UCSD-AML1 (cell line): Measurements from ENCODE around the gene ATP6V0B.

Source experiments
- DNase-seq: peaks from one replicate; lab custom pipeline; 2025; ENCODE audit not compliant: unreplicated experiment; lab: John Stamatoyannopoulos, UW

The ATP6V0B gene

DNA sequence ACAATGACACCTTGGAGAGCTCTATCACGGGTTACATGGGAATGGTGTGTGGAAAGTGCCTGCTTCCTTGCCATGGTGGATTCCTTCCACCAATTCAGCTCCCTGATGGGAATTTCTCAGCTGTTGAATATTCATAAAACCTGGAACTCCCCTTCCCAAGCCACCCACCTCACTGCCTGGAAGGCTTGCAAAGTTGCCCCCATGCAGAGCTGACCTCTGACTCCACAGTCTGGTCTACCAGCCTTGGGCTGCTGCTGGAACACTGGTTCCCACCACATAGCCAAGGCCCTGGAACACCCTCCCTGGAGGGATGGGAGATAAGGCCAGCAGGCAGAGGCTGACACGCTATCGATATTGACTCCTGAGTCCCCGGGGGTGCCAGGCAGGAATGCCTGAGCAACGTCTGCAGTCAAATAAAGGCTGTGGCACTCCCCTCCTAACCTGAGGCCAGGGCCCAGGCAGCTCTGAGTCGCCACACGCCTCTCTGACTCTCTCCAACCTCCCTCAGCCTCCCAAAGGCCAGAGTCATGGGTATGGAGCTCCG, 25.4 kb downstream of the ATP6V0B start:
- no peak for DNase-seq

GRCh38 chr1:44002165-44002564, 27.4 kb downstream of the ATP6V0B start:
- no peak for DNase-seq

DNA sequence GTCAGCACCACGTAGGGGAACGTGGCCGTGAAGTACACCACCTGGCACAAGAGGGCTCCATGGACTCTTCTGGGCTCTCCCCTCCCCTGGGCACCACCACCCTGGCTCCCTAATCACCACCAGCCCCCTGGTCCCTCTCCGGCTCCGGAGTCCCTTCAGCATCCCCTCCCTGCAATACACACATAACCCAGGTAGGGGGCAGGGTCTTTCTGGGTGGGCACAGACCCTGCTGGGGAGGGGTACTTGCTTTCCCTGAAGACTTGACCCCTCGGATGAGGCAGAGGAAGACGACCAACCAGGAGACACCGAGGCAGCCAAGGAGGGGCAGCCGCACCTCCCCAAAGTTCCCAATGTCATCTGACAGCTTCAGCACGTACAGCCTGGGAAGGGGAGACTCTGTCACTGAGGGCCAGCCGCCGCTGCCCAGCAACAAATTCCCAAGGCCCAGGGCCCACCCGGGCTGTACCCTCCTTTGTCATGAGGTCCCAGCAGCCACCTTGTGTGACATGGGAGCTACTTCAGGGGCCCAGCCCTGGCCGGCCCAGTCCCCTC, 27.9 kb downstream of the ATP6V0B start:
- no peak for DNase-seq

- no peak for DNase-seq
These were observed 33.5 kb downstream of the ATP6V0B start for GRCh38 chr1:44008259-44008658.

DNA sequence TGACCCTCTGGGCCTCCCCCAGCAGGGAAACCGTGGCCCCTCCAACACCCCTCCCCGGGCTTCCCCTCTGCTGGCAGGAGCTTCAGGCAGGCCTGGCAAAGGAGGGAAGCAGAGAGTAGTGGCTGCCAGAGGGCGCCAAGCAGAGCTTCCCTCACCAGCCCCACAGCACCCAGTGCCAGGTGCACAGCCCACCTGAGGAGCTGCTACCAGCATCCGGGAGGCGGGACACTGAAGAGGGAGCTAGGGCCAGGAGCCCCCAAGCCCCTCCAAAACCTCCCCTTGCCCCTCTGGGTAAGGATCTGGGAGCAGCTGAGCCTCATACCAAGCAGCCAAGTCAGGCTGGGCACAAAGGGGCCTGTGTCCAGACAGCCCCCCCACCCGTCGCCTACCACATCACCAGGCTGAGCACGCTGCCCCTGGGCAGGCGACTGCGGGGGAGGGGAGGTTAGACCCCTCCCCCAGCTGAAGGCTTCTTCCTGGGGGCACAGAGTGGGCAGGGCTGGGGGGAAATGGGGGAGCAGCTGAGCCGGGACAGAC, 36.2 kb downstream of the ATP6V0B start:
- no peak for DNase-seq

DNA sequence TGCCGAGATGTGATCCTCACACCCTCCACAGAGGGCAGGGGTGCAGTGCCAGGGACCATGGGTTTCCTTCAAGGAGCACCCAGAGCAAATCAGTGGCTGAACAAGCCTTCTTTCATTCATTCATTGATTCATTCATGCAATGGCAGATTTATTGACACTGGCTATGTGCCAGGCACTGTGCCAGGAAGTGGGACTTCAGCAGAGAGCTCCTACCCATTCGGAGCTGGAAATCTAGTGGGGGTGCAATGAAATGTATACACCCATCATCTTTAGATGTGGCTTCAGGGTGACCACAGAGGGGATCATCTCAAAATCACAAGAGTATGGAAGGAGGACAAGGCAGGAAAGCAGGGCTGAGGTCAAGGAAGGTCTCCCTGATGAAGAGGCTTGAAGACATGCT, 37.6 kb downstream of the ATP6V0B start:
- DNase-seq: no peak

GRCh38 chr1:44012941-44013609, 38.3 kb downstream of the ATP6V0B start:
- peak; percentile 64 for DNase-seq

GRCh38 chr1:44013949-44014348, 39.2 kb downstream of the ATP6V0B start:
- DNase-seq: no peak

DNA sequence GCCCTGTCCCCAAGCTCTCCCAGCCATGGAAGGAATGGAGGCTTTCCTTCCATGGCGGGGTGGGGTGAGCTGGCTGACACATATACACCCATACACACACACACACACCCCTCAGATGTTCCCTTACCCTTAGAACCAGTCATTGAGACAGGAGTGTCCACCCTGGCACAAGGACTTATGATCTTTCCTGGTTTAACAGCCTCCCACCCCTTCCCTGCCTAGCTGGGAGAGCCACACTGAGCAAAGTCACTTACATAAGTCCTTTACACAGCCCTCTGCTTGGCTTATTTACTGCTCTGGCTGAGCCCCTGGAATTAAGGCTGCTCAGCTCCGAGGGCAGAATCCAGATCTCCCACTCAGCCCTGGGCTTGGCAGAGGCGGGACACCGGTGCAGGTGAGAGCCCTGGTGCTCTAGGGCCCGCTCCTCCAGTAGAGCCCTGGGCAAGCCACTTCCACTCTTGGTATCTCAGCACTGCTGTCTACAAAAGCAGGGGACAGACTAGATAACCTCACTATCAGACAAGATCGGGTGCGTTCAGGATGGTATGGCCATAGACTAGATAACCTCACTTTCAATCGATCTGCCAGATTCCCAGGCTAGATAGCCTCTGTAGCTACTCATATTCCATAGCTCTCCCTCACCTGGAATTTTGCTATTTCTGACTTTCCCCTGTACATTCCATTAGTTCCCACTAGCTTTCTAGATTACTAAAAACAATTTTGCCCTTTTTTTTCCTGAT, 39.8 kb downstream of the ATP6V0B start:
- DNase-seq: no peak

DNA sequence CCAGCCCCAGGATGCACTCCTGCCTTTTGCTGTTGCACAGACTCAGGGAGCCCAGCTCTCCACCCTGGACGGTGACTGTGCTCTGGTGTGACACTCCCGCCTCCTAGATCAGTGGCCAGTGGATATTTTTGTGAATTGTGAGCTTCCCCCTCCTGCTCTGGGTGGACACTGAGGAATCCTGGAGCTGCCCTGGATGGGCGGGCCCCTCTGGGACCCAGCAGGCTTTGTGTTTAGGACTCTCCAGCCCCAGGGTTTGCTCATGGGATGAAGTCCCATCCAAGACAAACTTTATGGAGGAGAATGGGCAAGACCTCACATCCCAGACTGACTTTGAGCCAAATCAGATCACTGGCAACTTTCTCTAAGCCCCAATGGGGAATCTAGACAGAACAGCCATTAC, 40.4 kb downstream of the ATP6V0B start:
- DNase-seq: no peak

GRCh38 chr1:44016041-44016889, 41.5 kb downstream of the ATP6V0B start:
- DNase-seq: no peak

- no peak for DNase-seq
These were observed 42.2 kb downstream of the ATP6V0B start for GRCh38 chr1:44016890-44017400.

DNA sequence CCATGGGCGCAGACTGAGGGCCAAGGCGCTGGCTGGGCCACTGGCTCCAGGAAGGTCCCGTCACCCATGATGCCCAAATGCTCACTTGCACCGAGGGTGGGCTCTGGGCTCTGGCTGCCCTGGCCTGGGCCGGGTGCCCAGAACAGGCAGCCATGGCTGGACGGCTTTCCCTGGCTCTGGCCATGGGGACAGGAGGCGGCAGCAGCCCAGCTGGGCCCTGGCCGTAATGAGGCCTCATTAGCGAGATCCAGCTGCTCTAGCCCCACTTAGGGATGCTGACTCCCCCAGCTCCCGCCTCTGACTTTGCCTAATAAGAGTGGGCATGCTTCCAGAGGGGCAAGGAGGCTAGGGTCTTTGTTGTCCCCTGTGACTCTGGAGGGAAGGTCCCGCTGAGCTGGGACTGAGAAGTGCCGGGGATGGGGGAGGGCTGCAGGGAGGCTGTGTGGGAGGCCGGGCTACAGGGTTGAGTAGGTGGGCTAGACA, 44.7 kb downstream of the ATP6V0B start:
- DNase-seq: no peak

DNA sequence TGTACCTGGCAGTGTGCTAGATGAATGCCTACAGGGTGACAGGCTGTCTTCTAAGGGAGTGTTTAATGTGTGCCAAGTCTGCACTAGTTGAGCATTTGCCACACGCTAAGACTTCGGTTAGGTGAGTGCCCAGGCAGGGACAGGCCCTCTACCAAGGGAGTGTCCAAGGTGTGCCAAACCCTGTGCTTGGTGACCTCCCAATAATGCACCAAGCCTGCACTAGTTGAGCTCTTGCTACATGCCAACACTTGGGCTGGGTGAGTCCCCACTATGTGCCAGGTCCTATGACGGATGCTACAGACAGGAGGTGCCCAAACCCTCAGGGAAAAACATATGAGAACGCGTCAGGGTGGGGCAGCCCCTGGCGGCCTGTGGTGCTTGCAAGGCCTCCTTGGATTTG, 45.7 kb downstream of the ATP6V0B start:
- no peak for DNase-seq

- no peak for DNase-seq
These were observed 46.4 kb downstream of the ATP6V0B start for GRCh38 chr1:44021156-44021555.

- no peak for DNase-seq
These were observed 47.0 kb downstream of the ATP6V0B start for GRCh38 chr1:44021581-44022321.

- DNase-seq: no peak
These were observed 49.5 kb downstream of the ATP6V0B start for GRCh38 chr1:44024031-44024902.

DNA sequence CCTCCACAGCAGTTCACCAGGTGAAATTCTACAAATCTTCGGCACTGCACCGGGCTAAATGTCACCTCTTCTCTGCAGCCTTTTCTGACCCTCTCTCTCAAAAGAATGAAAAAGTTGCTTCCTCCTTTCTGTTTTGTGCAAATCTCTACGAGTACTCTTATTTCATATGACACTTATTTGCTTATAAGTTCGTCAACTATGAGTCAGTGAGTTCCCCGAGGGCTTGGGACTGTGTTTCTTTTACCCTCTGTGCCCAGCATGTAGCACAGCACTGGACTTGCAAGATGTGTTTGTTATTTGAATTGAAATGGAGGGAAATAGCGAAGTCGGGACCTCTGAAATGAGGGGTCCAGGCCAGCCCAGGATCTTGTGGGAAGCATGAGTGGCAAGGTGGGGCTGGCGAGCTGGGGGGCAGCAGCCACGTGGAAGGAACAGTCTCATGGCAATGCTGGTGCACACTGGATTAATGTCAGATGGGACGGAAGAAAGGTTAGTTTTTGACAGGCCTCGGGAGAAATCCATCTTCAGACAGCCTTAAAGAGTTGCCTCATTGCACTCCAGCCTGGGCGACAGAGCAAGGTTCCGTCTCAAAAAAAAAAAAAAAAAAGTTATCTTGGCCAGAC, 50.3 kb downstream of the ATP6V0B start:
- no peak for DNase-seq
